KMS-11 (cell line): ENCODE measurements around the gene SUSD6.

Experiments used
- H2AFZ ChIP-seq: fragments of 200-600 bp; sonication (generic); 2 replicates; pipeline ENCODE4 v1.6.1; 2016; ENCODE audit warnings: antibody characterized with exemption, mixed run types, low read depth
- H3K27ac ChIP-seq: fragments of 200-600 bp; sonication (generic); 2 replicates; pipeline ENCODE4 v1.6.1; 2016; ENCODE audit warnings: mild to moderate bottlenecking, mixed run types
- H3K27me3 ChIP-seq: fragments of 200-600 bp; sonication (generic); 2 replicates; pipeline ENCODE4 v1.6.1; 2017; ENCODE audit warnings: mild to moderate bottlenecking, low read depth, mixed run types, moderate library complexity; ENCODE audit not compliant: insufficient read depth
- H3K36me3 ChIP-seq: fragments of 200-600 bp; sonication (generic); 2 replicates; pipeline ENCODE4 v1.6.1; 2017; ENCODE audit warnings: mild to moderate bottlenecking, mixed run types; ENCODE audit not compliant: insufficient read depth
- H3K4me1 ChIP-seq: fragments of 200-600 bp; sonication (generic); 2 replicates; pipeline ENCODE4 v1.6.1; 2016; ENCODE audit warnings: mild to moderate bottlenecking, low read depth, mixed run types; ENCODE audit not compliant: poor library complexity, severe bottlenecking
- H3K4me2 ChIP-seq: fragments of 200-600 bp; sonication (generic); 2 replicates; pipeline ENCODE4 v1.7.0; 2016; ENCODE audit warnings: mild to moderate bottlenecking, mixed run types
- H3K4me3 ChIP-seq: fragments of 200-600 bp; sonication (generic); IDR thresholded peaks from 2 replicates; pipeline ENCODE4 v1.6.1; 2017; ENCODE audit warnings: low read depth, low read length, mixed read lengths; ENCODE audit not compliant: insufficient read depth
- H3K79me2 ChIP-seq: fragments of 200-600 bp; sonication (generic); 2 replicates; pipeline ENCODE4 v1.6.1; 2016; ENCODE audit warnings: low read depth, mixed run types; ENCODE audit not compliant: insufficient read depth
- H3K9ac ChIP-seq: fragments of 200-600 bp; sonication (generic); 2 replicates; pipeline ENCODE4 v1.6.1; 2016; ENCODE audit warnings: mild to moderate bottlenecking, mixed run types
- H4K20me1 ChIP-seq: fragments of 200-600 bp; sonication (generic); 2 replicates; pipeline ENCODE4 v1.6.1; 2016; ENCODE audit warnings: mild to moderate bottlenecking, mixed run types; ENCODE audit not compliant: insufficient read depth
- TF ChIP-seq, protein P1 (sequence below): fragments of 200-600 bp; sonication (generic); conservative IDR thresholded peaks from 2 replicates; pipeline ENCODE4 v1.6.1; 2017; ENCODE audit warnings: low read depth, mild to moderate bottlenecking, antibody characterized with exemption, low read length, moderate library complexity, mixed read lengths

SUSD6 gene

GRCh38 chr14:69760810-69761209 lies 149.4 kb downstream of the SUSD6 start:
- Histone ChIP-seq H3K79me2 (no peaks in the 10 kb centered on the region), H3K9ac (no peak overlapping the region), H3K4me2 (no peak overlapping the region), H3K27me3 (no peaks in the 10 kb centered on the region), H4K20me1 (no peaks in the 10 kb centered on the region), H3K4me1 (no peaks in the 10 kb centered on the region), H3K4me3 (no peak overlapping the region), H3K27ac (no peak overlapping the region), H2AFZ (no peak overlapping the region), H3K36me3 (no peaks in the 10 kb centered on the region)
- TF ChIP-seq, protein P1, sequence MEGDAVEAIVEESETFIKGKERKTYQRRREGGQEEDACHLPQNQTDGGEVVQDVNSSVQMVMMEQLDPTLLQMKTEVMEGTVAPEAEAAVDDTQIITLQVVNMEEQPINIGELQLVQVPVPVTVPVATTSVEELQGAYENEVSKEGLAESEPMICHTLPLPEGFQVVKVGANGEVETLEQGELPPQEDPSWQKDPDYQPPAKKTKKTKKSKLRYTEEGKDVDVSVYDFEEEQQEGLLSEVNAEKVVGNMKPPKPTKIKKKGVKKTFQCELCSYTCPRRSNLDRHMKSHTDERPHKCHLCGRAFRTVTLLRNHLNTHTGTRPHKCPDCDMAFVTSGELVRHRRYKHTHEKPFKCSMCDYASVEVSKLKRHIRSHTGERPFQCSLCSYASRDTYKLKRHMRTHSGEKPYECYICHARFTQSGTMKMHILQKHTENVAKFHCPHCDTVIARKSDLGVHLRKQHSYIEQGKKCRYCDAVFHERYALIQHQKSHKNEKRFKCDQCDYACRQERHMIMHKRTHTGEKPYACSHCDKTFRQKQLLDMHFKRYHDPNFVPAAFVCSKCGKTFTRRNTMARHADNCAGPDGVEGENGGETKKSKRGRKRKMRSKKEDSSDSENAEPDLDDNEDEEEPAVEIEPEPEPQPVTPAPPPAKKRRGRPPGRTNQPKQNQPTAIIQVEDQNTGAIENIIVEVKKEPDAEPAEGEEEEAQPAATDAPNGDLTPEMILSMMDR = no peak

GRCh38 chr14:69763761-69764510 lies 152.5 kb downstream of the SUSD6 start:
- Histone ChIP-seq H4K20me1 (0 out of 2 replicates have a peak, but pooled peaks cover 7% of the 10 kb centered on the region), H3K36me3 (peaks cover 7% of the 10 kb centered on the region; the same call in 1 of the 2 replicates), H3K4me1 (peaks cover 8% of the 10 kb centered on the region), H3K4me2 (no peak overlapping the region), H2AFZ (no peak overlapping the region), H3K27ac (no peak overlapping the region), H3K4me3 (no peak overlapping the region), H3K9ac (no peak overlapping the region), H3K79me2 (peaks cover 17% of the 10 kb centered on the region), H3K27me3 (no peaks in the 10 kb centered on the region)
- TF ChIP-seq, protein P1 = no peak
